ENCODE results near the gene CMIP. TPM values are rescaled to one million over a fixed set of nuclear protein-coding genes. Genes with fewer than 3 reads are reported as not detected.

Gene CMIP
- polyA plus RNA-seq, 3 donors: 0.85 to 61.9 (median 0.93) TPM

- H2AFZ ChIP-seq (ENCODE audit: insufficient read depth, low read depth, low read length, poor library complexity, severe bottlenecking): no peak overlapping the region
- Mint-ChIP-seq H3K36me3 (no peaks in the 10 kb centered on the region), H3K27ac (peak overlapping the region in 1 of 7 donors; percentile 6), H3K4me3 (no peak overlapping the region), H3K27me3 (ENCODE audit: low read depth in 3 of 3) (peaks cover 3 to 16% (median 7%) of the 10 kb centered on the region in 3 donors), H3K9me3 (peaks cover 0 to 4% (median 0%) of the 10 kb centered on the region in 7 donors), H3K4me1 (peaks cover 2% of the 10 kb centered on the region)
- H4K20me1 ChIP-seq (ENCODE audit: insufficient read depth, low read length): peaks cover 2% of the 10 kb centered on the region
- intact Hi-C loops (cut with micrococcal nuclease): loop anchor here (10.0 kb wide), 1 partner anchor 306 kb away; no protein-coding TSS in a partner anchor
- no peaks in the 10 kb centered on the region for H3K36me3 ChIP-seq (replicated peaks in 1 of 2; ENCODE audit: control insufficient read depth in 1 of 2, insufficient read depth in 2 of 2, low read length in 2 of 2)
- DNase-seq: no peak
- WGBS (ENCODE audit: insufficient coverage): 87% methylated on average over 12 of the region's 13 CpGs
- no peak overlapping the region for H3K4me3 ChIP-seq (replicated peaks in 1 of 3; ENCODE audit: low read depth in 2 of 3, low read length in 3 of 3)
- no peaks in the 10 kb centered on the region for H3K9me3 ChIP-seq (replicated peaks in 1 of 2; ENCODE audit: control insufficient read depth in 1 of 2, insufficient read depth in 1 of 2, low read length in 2 of 2)
- no peak overlapping the region for H3K9ac ChIP-seq (ENCODE audit: insufficient read depth, low read length, poor library complexity, severe bottlenecking)
- no peak for TF ChIP-seq CTCF (IDR thresholded peaks at IDR 0.05)
- no peaks in the 10 kb centered on the region for H3K79me2 ChIP-seq (ENCODE audit: insufficient read depth, low read length)
- no peak overlapping the region for H3K27ac ChIP-seq (ENCODE audit: low read depth in 1 of 2, low read length in 2 of 2)
- H3K4me2 ChIP-seq (replicated peaks; ENCODE audit: extremely low read depth, low read length, poor library complexity, severe bottlenecking): no peak overlapping the region
- no peaks in the 10 kb centered on the region for H3K4me1 ChIP-seq (ENCODE audit: control insufficient read depth in 1 of 2, insufficient read depth in 2 of 2, low read length in 2 of 2)
- H3K27me3 ChIP-seq (ENCODE audit: control insufficient read depth in 2 of 2, insufficient read depth in 2 of 2, low read length in 2 of 2): no peaks in the 10 kb centered on the region
These were observed 35.5 kb upstream of the CMIP start for GRCh38 chr16:81409016-81409556.

DNA sequence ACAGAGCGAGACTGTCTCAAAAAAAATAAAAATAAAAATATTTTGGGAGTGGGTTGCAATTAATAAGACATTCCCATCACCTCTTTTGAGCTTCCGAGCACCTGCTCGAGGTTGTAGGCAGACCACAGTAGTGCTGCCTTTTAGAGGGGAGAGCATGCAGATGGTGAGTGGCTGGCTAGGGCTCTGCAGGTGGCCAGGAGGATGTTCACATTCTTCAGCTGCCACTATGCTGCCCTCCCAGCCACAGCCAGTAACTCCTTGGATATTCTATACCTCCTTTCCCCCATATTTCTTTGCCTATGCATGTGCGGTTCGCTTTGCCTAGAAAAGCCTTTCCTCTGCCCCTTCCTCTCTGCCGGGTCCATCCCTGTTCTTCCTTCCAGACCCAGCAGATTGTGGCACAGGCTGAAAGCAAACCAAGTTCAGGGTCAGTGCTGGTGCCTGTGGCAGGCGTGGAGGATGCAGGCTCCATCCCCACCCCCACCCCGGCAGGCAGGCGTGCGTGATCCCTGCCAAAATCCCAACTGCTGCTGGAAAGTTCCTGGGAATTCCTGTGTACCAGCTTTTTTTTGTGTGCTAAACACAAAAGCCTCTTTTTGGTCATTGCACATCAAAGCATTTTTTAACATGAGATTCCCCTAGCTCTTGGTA lies 33.8 kb upstream of the CMIP start:
- no peak for DNase-seq
- intact Hi-C loops (cut with micrococcal nuclease): loop anchor here in 1 of 2 donors (5.0 kb wide), 1 partner anchor 42 kb away; no protein-coding TSS in a partner anchor
- H3K27me3 Mint-ChIP-seq (ENCODE audit: low read depth in 3 of 3): peaks cover 4 to 15% (median 5%) of the 10 kb centered on the region in 3 donors
- H3K27ac Mint-ChIP-seq: peak overlapping the region in 1 of 7 donors; percentile 23
- Histone ChIP-seq H3K9ac (ENCODE audit: insufficient read depth, low read length, poor library complexity, severe bottlenecking) (no peak overlapping the region), H3K27me3 (ENCODE audit: control insufficient read depth in 2 of 2, insufficient read depth in 2 of 2, low read length in 2 of 2) (no peaks in the 10 kb centered on the region), H3K4me1 (ENCODE audit: control insufficient read depth in 1 of 2, insufficient read depth in 2 of 2, low read length in 2 of 2) (no peaks in the 10 kb centered on the region), H4K20me1 (ENCODE audit: insufficient read depth, low read length) (no peaks in the 10 kb centered on the region), H3K9me3 (replicated peaks in 1 of 2; ENCODE audit: control insufficient read depth in 1 of 2, insufficient read depth in 1 of 2, low read length in 2 of 2) (no peaks in the 10 kb centered on the region), H3K27ac (ENCODE audit: low read depth in 1 of 2, low read length in 2 of 2) (no peak overlapping the region), H2AFZ (ENCODE audit: insufficient read depth, low read depth, low read length, poor library complexity, severe bottlenecking) (no peak overlapping the region), H3K4me3 (replicated peaks in 1 of 3; ENCODE audit: low read depth in 2 of 3, low read length in 3 of 3) (no peak overlapping the region), H3K36me3 (replicated peaks in 1 of 2; ENCODE audit: control insufficient read depth in 1 of 2, insufficient read depth in 2 of 2, low read length in 2 of 2) (no peaks in the 10 kb centered on the region), H3K79me2 (ENCODE audit: insufficient read depth, low read length) (no peaks in the 10 kb centered on the region), H3K4me2 (replicated peaks; ENCODE audit: extremely low read depth, low read length, poor library complexity, severe bottlenecking) (no peak overlapping the region)
- H3K36me3 Mint-ChIP-seq: no peaks in the 10 kb centered on the region
- H3K4me1 Mint-ChIP-seq: no peaks in the 10 kb centered on the region
- peaks cover 0 to 1% (median 0%) of the 10 kb centered on the region in 7 donors for H3K9me3 Mint-ChIP-seq
- no peak for TF ChIP-seq CTCF (IDR thresholded peaks at IDR 0.05)
- 91% methylated on average over 9 of the region's 10 CpGs for WGBS (ENCODE audit: insufficient coverage)
- no peak overlapping the region for H3K4me3 Mint-ChIP-seq

Data from CD14-positive monocyte (primary cell).